ENCODE measurements around the gene TSEN2. TPM values are rescaled to one million over a fixed set of nuclear protein-coding genes. Genes with fewer than 3 reads are reported as not detected.

Gene TSEN2
- polyA plus RNA-seq, 3 donors = 3.2 to 7.3 (median 3.9) TPM

DNA sequence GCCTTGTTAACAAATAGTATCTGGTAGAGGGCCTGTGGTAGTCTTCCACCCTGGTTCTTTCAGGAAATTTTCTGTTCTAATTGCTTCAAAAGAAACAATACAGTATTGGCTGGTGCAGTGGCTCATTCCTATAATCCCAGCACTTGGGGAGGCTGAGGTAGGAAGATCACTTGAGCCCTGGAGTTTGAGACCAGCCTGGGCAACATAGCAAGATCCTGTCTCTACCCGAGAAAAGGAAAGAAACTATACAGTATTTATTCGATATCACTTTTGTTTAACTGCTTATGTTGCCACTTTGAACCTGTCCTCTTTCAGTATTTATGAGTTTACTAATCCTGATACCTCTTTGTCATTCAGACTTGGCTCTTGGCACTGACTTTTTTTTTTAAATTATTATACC is 77.1 kb downstream of the TSEN2 start:
- Mint-ChIP-seq H3K27me3 (ENCODE audit: low read depth in 3 of 3) (peaks cover 0 to 3% (median 0%) of the 10 kb centered on the region in 3 donors), H3K36me3 (peaks cover 7 to 18% of the 10 kb centered on the region in 2 donors), H3K4me1 (peaks cover 45% of the 10 kb centered on the region), H3K27ac (peak overlapping the region in 2 of 7 donors; percentile 38 to 45), H3K9me3 (peaks cover 0 to 13% (median 4%) of the 10 kb centered on the region in 7 donors), H3K4me3 (no peak overlapping the region)
- TF ChIP-seq, protein P1, sequence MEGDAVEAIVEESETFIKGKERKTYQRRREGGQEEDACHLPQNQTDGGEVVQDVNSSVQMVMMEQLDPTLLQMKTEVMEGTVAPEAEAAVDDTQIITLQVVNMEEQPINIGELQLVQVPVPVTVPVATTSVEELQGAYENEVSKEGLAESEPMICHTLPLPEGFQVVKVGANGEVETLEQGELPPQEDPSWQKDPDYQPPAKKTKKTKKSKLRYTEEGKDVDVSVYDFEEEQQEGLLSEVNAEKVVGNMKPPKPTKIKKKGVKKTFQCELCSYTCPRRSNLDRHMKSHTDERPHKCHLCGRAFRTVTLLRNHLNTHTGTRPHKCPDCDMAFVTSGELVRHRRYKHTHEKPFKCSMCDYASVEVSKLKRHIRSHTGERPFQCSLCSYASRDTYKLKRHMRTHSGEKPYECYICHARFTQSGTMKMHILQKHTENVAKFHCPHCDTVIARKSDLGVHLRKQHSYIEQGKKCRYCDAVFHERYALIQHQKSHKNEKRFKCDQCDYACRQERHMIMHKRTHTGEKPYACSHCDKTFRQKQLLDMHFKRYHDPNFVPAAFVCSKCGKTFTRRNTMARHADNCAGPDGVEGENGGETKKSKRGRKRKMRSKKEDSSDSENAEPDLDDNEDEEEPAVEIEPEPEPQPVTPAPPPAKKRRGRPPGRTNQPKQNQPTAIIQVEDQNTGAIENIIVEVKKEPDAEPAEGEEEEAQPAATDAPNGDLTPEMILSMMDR (IDR thresholded peaks at IDR 0.05) = no peak
- Histone ChIP-seq H3K4me1 (ENCODE audit: control insufficient read depth in 1 of 2, insufficient read depth in 2 of 2, low read length in 2 of 2) (peaks cover 21 to 27% of the 10 kb centered on the region in 2 donors), H3K27me3 (ENCODE audit: control insufficient read depth in 2 of 2, insufficient read depth in 2 of 2, low read length in 2 of 2) (no peaks in the 10 kb centered on the region), H3K36me3 (replicated peaks in 1 of 2; ENCODE audit: control insufficient read depth in 1 of 2, insufficient read depth in 2 of 2, low read length in 2 of 2) (peaks cover 0 to 5% of the 10 kb centered on the region in 2 donors), H3K27ac (ENCODE audit: low read depth in 1 of 2, low read length in 2 of 2) (peak overlapping the region in 1 of 2 donors; percentile 30), H3K79me2 (ENCODE audit: insufficient read depth, low read length) (peaks cover 93% of the 10 kb centered on the region), H3K9ac (ENCODE audit: insufficient read depth, low read length, poor library complexity, severe bottlenecking) (no peak overlapping the region), H3K4me2 (replicated peaks; ENCODE audit: extremely low read depth, low read length, poor library complexity, severe bottlenecking) (no peak overlapping the region), H3K4me3 (replicated peaks in 1 of 3; ENCODE audit: low read depth in 2 of 3, low read length in 3 of 3) (no peak overlapping the region), H3K9me3 (replicated peaks in 1 of 2; ENCODE audit: control insufficient read depth in 1 of 2, insufficient read depth in 1 of 2, low read length in 2 of 2) (peaks cover 0 to 5% of the 10 kb centered on the region in 2 donors), H2AFZ (ENCODE audit: insufficient read depth, low read depth, low read length, poor library complexity, severe bottlenecking) (no peak overlapping the region), H4K20me1 (ENCODE audit: insufficient read depth, low read length) (peaks cover 60% of the 10 kb centered on the region)
- intact Hi-C loops (cut with micrococcal nuclease) = no loop called here
- no CpG with 5 or more reads among the region's 2 CpGs for WGBS (ENCODE audit: insufficient coverage)
- no peak for DNase-seq

DNA sequence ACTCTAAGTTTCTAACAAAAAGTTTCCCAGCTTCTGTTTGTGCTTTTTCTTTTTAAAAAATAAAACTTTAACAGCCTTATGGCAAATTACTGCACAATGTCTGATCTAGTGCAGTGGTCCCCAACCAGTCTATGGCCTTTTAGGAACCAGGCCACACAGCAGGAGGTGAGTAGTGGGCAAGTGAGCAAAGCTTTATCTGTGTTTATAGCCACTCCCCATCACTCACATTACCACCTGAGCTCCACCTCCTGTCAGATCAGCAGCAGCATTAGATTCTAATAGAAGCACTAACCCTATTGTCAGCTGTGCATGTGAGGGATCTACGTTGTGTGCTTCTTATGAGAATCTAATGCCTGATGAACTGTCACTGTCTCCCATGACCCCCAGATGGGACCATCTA is 78.2 kb downstream of the TSEN2 start:
- peaks cover 45% of the 10 kb centered on the region for H3K4me1 Mint-ChIP-seq
- H4K20me1 ChIP-seq (ENCODE audit: insufficient read depth, low read length) = peaks cover 70% of the 10 kb centered on the region

More for the DNA sequence above, 78.2 kb downstream of the TSEN2 start:
- Histone ChIP-seq H3K27me3 (ENCODE audit: control insufficient read depth in 2 of 2, insufficient read depth in 2 of 2, low read length in 2 of 2) (no peaks in the 10 kb centered on the region), H2AFZ (ENCODE audit: insufficient read depth, low read depth, low read length, poor library complexity, severe bottlenecking) (no peak overlapping the region), H3K4me2 (replicated peaks; ENCODE audit: extremely low read depth, low read length, poor library complexity, severe bottlenecking) (no peak overlapping the region), H3K9me3 (replicated peaks in 1 of 2; ENCODE audit: control insufficient read depth in 1 of 2, insufficient read depth in 1 of 2, low read length in 2 of 2) (peaks cover 0 to 5% of the 10 kb centered on the region in 2 donors), H3K79me2 (ENCODE audit: insufficient read depth, low read length) (peaks cover 99% of the 10 kb centered on the region), H3K4me1 (ENCODE audit: control insufficient read depth in 1 of 2, insufficient read depth in 2 of 2, low read length in 2 of 2) (peaks cover 20 to 26% of the 10 kb centered on the region in 2 donors), H3K36me3 (replicated peaks in 1 of 2; ENCODE audit: control insufficient read depth in 1 of 2, insufficient read depth in 2 of 2, low read length in 2 of 2) (peaks cover 0 to 5% of the 10 kb centered on the region in 2 donors), H3K4me3 (replicated peaks in 1 of 3; ENCODE audit: low read depth in 2 of 3, low read length in 3 of 3) (no peak overlapping the region), H3K27ac (ENCODE audit: low read depth in 1 of 2, low read length in 2 of 2) (peak overlapping the region in 1 of 2 donors; percentile 30), H3K9ac (ENCODE audit: insufficient read depth, low read length, poor library complexity, severe bottlenecking) (no peak overlapping the region)
- WGBS (ENCODE audit: insufficient coverage) = no CpG with 5 or more reads among the region's 1 CpG
- peaks cover 0 to 2% (median 0%) of the 10 kb centered on the region in 3 donors for H3K27me3 Mint-ChIP-seq (ENCODE audit: low read depth in 3 of 3)
- peaks cover 0 to 18% (median 6%) of the 10 kb centered on the region in 7 donors for H3K9me3 Mint-ChIP-seq
- intact Hi-C loops (cut with micrococcal nuclease) = no loop called here
- H3K4me3 Mint-ChIP-seq = no peak overlapping the region
- TF ChIP-seq, protein P1 (IDR thresholded peaks at IDR 0.05) = no peak
- H3K27ac Mint-ChIP-seq = peak overlapping the region in 4 of 7 donors; percentile 46 to 75 (median 54)
- peaks cover 10 to 22% of the 10 kb centered on the region in 2 donors for H3K36me3 Mint-ChIP-seq
- no peak for DNase-seq

All from CD14-positive monocyte (primary cell).